ENCODE data around the gene STAM2.

STAM2 gene

DNA sequence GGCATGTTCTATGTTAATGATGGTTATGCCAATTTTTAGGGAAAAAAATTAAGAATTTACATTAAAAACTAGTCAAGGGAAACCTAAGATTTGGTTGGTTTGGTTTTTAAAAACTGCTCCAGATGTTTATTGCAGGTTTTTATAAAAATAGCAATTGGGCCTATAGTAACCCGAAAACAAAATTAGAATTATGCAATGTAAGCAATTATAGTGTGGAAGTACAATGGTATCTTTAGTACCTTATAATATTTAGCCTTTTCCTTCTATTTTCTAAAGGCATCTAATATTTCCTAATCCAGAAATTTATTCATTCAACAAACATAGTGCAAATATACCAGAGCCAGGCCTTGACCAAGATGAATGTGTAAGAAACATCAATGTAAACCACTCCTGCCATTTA lies 104.0 kb downstream of the STAM2 start (continued):
- TF ChIP-seq, protein P1, sequence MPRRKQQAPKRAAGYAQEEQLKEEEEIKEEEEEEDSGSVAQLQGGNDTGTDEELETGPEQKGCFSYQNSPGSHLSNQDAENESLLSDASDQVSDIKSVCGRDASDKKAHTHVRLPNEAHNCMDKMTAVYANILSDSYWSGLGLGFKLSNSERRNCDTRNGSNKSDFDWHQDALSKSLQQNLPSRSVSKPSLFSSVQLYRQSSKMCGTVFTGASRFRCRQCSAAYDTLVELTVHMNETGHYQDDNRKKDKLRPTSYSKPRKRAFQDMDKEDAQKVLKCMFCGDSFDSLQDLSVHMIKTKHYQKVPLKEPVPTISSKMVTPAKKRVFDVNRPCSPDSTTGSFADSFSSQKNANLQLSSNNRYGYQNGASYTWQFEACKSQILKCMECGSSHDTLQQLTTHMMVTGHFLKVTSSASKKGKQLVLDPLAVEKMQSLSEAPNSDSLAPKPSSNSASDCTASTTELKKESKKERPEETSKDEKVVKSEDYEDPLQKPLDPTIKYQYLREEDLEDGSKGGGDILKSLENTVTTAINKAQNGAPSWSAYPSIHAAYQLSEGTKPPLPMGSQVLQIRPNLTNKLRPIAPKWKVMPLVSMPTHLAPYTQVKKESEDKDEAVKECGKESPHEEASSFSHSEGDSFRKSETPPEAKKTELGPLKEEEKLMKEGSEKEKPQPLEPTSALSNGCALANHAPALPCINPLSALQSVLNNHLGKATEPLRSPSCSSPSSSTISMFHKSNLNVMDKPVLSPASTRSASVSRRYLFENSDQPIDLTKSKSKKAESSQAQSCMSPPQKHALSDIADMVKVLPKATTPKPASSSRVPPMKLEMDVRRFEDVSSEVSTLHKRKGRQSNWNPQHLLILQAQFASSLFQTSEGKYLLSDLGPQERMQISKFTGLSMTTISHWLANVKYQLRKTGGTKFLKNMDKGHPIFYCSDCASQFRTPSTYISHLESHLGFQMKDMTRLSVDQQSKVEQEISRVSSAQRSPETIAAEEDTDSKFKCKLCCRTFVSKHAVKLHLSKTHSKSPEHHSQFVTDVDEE (CRISPR knock-in tag; IDR thresholded peaks at IDR 0.05) = no peak
- no peak for TF ChIP-seq ARNTL (CRISPR knock-in tag; IDR thresholded peaks at IDR 0.05; ENCODE audit: borderline replicate concordance, low read depth)

DNA sequence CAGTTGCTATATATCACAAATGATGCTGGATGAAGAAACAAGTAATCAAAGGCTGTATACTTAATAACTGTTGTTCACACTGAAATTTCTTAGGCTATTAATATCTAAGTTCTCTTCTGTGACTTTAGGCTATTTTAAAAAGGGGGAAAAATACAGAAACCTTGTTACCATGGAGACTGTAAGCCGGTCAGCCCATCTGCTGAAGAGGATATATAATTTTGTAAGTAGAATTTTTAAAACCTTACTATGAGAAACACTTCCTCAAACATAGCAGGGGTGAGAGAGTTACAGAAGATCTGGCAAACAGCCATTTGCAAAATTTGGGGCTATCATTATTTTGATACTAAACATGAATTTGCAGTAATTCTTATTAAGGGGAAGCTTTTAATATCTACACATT lies 104.5 kb downstream of the STAM2 start:
- TF ChIP-seq TCF4 (CRISPR knock-in tag; IDR thresholded peaks at IDR 0.05; ENCODE audit: borderline replicate concordance) (no peak), TOX (CRISPR knock-in tag; IDR thresholded peaks at IDR 0.05; ENCODE audit: borderline replicate concordance) (no peak), ZNF565 (CRISPR knock-in tag; conservative IDR thresholded peaks at IDR 0.05; ENCODE audit: low read depth) (no peak), CSDC2 (CRISPR knock-in tag; IDR thresholded peaks at IDR 0.05) (no peak), BACH2 (CRISPR knock-in tag; IDR thresholded peaks at IDR 0.05; ENCODE audit: borderline replicate concordance) (no peak), ISL1 (CRISPR knock-in tag; IDR thresholded peaks at IDR 0.05) (no peak), ZFP3 (CRISPR knock-in tag; IDR thresholded peaks at IDR 0.05) (no peak)
- TF ChIP-seq, protein P2, sequence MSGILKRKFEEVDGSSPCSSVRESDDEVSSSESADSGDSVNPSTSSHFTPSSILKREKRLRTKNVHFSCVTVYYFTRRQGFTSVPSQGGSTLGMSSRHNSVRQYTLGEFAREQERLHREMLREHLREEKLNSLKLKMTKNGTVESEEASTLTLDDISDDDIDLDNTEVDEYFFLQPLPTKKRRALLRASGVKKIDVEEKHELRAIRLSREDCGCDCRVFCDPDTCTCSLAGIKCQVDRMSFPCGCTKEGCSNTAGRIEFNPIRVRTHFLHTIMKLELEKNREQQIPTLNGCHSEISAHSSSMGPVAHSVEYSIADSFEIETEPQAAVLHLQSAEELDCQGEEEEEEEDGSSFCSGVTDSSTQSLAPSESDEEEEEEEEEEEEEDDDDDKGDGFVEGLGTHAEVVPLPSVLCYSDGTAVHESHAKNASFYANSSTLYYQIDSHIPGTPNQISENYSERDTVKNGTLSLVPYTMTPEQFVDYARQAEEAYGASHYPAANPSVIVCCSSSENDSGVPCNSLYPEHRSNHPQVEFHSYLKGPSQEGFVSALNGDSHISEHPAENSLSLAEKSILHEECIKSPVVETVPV (CRISPR knock-in tag; IDR thresholded peaks at IDR 0.05) = no peak
- TF ChIP-seq, protein P3, sequence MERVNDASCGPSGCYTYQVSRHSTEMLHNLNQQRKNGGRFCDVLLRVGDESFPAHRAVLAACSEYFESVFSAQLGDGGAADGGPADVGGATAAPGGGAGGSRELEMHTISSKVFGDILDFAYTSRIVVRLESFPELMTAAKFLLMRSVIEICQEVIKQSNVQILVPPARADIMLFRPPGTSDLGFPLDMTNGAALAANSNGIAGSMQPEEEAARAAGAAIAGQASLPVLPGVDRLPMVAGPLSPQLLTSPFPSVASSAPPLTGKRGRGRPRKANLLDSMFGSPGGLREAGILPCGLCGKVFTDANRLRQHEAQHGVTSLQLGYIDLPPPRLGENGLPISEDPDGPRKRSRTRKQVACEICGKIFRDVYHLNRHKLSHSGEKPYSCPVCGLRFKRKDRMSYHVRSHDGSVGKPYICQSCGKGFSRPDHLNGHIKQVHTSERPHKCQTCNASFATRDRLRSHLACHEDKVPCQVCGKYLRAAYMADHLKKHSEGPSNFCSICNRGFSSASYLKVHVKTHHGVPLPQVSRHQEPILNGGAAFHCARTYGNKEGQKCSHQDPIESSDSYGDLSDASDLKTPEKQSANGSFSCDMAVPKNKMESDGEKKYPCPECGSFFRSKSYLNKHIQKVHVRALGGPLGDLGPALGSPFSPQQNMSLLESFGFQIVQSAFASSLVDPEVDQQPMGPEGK (CRISPR knock-in tag; IDR thresholded peaks at IDR 0.05; ENCODE audit: borderline replicate concordance) = no peak
- no peak for ATAC-seq

DNA sequence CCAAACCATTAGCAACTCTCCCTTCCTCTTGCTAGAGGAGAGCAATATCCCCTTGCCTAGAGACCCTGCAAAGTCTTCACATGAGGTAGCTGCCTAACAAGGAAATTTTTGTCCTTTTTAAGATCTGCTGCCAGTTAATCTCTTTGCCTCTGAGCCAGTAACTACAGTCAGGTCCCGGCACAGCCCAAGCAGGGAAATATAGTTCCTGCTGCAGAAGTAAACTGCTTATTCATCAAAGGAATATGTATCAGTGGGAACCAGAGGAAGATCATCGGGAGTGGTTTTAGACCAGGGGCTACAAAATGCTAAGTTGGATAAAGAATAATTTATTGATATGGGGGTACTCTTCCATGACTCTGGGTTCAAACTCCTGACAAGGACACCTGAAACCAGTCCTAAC lies 107.3 kb downstream of the STAM2 start:
- TF ChIP-seq, protein P4, sequence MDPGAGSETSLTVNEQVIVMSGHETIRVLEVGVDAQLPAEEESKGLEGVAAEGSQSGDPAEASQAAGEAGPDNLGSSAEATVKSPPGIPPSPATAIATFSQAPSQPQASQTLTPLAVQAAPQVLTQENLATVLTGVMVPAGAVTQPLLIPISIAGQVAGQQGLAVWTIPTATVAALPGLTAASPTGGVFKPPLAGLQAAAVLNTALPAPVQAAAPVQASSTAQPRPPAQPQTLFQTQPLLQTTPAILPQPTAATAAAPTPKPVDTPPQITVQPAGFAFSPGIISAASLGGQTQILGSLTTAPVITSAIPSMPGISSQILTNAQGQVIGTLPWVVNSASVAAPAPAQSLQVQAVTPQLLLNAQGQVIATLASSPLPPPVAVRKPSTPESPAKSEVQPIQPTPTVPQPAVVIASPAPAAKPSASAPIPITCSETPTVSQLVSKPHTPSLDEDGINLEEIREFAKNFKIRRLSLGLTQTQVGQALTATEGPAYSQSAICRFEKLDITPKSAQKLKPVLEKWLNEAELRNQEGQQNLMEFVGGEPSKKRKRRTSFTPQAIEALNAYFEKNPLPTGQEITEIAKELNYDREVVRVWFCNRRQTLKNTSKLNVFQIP (CRISPR knock-in tag; IDR thresholded peaks at IDR 0.05; ENCODE audit: borderline replicate concordance, low read depth) = no peak
- TF ChIP-seq PPARA (CRISPR knock-in tag; IDR thresholded peaks at IDR 0.05; ENCODE audit: borderline replicate concordance) (no peak), BACH2 (CRISPR knock-in tag; IDR thresholded peaks at IDR 0.05; ENCODE audit: borderline replicate concordance) (no peak), TCF4 (CRISPR knock-in tag; IDR thresholded peaks at IDR 0.05; ENCODE audit: borderline replicate concordance) (no peak), ZNF565 (CRISPR knock-in tag; conservative IDR thresholded peaks at IDR 0.05; ENCODE audit: low read depth) (no peak), ISL1 (CRISPR knock-in tag; IDR thresholded peaks at IDR 0.05) (no peak), ZNF8 (CRISPR knock-in tag; IDR thresholded peaks at IDR 0.05) (no peak), CSDC2 (CRISPR knock-in tag; IDR thresholded peaks at IDR 0.05) (no peak), TOX (CRISPR knock-in tag; IDR thresholded peaks at IDR 0.05; ENCODE audit: borderline replicate concordance) (no peak), OSR1 (CRISPR knock-in tag; IDR thresholded peaks at IDR 0.05) (no peak), GLIS3 (CRISPR knock-in tag; IDR thresholded peaks at IDR 0.05) (no peak), ARNTL (CRISPR knock-in tag; IDR thresholded peaks at IDR 0.05; ENCODE audit: borderline replicate concordance, low read depth) (no peak), ZFP3 (CRISPR knock-in tag; IDR thresholded peaks at IDR 0.05) (no peak), ZFP30 (CRISPR knock-in tag; IDR thresholded peaks at IDR 0.05) (no peak), RARB (CRISPR knock-in tag; IDR thresholded peaks at IDR 0.05) (no peak), ZNF70 (CRISPR knock-in tag; IDR thresholded peaks at IDR 0.05) (no peak)
- TF ChIP-seq, protein P2 (CRISPR knock-in tag; IDR thresholded peaks at IDR 0.05) = no peak
- TF ChIP-seq, protein P1 (CRISPR knock-in tag; IDR thresholded peaks at IDR 0.05) = no peak
- TF ChIP-seq, protein P3 (CRISPR knock-in tag; IDR thresholded peaks at IDR 0.05; ENCODE audit: borderline replicate concordance) = no peak
- no peak for ATAC-seq

Measured in SK-N-SH treated with all-trans-retinoic acid at 6 μM for 48 hours (cell line).